Right hindlimb (tissue), 1 donor: Measurements from ENCODE around the gene DPH1.

Experiments
- DNase-seq: peaks from one replicate; pipeline ENCODE4 v3.0.0-alpha.2; 2018

DPH1 gene

GRCh38 chr17:2063261-2064146, 33.6 kb downstream of the DPH1 start:
- peak; percentile 51 for DNase-seq

- DNase-seq: no peak
Observed at GRCh38 chr17:2064147-2064489, 34.2 kb downstream of the DPH1 start.

- DNase-seq: peak; percentile 44
Observed at GRCh38 chr17:2064520-2064971, 34.6 kb downstream of the DPH1 start.

- peak; percentile 74 for DNase-seq
Observed at GRCh38 chr17:2064980-2065785, 35.2 kb downstream of the DPH1 start.

GRCh38 chr17:2065949-2066400, 36.0 kb downstream of the DPH1 start:
- DNase-seq: peak; percentile 37

GRCh38 chr17:2067048-2067561, 37.2 kb downstream of the DPH1 start:
- DNase-seq: no peak

GRCh38 chr17:2067608-2068024, 37.7 kb downstream of the DPH1 start:
- DNase-seq: peak; percentile 50

- DNase-seq: no peak
Observed at GRCh38 chr17:2068031-2068518, 38.1 kb downstream of the DPH1 start.

GRCh38 chr17:2068519-2069051, 38.6 kb downstream of the DPH1 start:
- no peak for DNase-seq

- no peak for DNase-seq
Observed at GRCh38 chr17:2070241-2071023, 40.5 kb downstream of the DPH1 start.

GRCh38 chr17:2071024-2071385, 41.1 kb downstream of the DPH1 start:
- DNase-seq: no peak

- peak; percentile 68 for DNase-seq
Observed at GRCh38 chr17:2071455-2072281, 41.7 kb downstream of the DPH1 start.

GRCh38 chr17:2074919-2075318, 45.0 kb downstream of the DPH1 start:
- DNase-seq: no peak

GRCh38 chr17:2075336-2076086, 45.6 kb downstream of the DPH1 start:
- DNase-seq: peak; percentile 93

- peak; percentile 79 for DNase-seq
Observed at GRCh38 chr17:2076087-2076984, 46.4 kb downstream of the DPH1 start.

GRCh38 chr17:2077040-2077439, 47.1 kb downstream of the DPH1 start:
- no peak for DNase-seq

- no peak for DNase-seq
Observed at GRCh38 chr17:2081564-2081963, 51.6 kb downstream of the DPH1 start.

GRCh38 chr17:2082003-2082781, 52.2 kb downstream of the DPH1 start:
- peak; percentile 32 for DNase-seq

- peak; percentile 26 for DNase-seq
Observed at GRCh38 chr17:2083613-2084035, 53.7 kb downstream of the DPH1 start.
